Measurements from ENCODE around the gene PSMC3IP. TPM values are rescaled to one million over a fixed set of nuclear protein-coding genes. Genes with fewer than 3 reads are reported as not detected.
"Not testable (repeated sequence)": the region's sequence is repeated elsewhere in the genome, so short reads cannot be mapped to it uniquely, and the experiment has no call there.

Gene PSMC3IP, protein sequence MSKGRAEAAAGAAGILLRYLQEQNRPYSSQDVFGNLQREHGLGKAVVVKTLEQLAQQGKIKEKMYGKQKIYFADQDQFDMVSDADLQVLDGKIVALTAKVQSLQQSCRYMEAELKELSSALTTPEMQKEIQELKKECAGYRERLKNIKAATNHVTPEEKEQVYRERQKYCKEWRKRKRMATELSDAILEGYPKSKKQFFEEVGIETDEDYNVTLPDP
- 2.3 and 2.8 TPM in 2 replicates for total RNA-seq

- peak; percentile 80 to 94 for DNase-seq (ENCODE audit: low read depth in 2 of 2)
Measured at GRCh38 chr17:42577532-42578281, at the start of gene PSMC3IP. TSS of gene PSMC3IP (minus strand) at chr17:42577729. CDS start at chr17:42577686, 43 bp downstream.

DNA sequence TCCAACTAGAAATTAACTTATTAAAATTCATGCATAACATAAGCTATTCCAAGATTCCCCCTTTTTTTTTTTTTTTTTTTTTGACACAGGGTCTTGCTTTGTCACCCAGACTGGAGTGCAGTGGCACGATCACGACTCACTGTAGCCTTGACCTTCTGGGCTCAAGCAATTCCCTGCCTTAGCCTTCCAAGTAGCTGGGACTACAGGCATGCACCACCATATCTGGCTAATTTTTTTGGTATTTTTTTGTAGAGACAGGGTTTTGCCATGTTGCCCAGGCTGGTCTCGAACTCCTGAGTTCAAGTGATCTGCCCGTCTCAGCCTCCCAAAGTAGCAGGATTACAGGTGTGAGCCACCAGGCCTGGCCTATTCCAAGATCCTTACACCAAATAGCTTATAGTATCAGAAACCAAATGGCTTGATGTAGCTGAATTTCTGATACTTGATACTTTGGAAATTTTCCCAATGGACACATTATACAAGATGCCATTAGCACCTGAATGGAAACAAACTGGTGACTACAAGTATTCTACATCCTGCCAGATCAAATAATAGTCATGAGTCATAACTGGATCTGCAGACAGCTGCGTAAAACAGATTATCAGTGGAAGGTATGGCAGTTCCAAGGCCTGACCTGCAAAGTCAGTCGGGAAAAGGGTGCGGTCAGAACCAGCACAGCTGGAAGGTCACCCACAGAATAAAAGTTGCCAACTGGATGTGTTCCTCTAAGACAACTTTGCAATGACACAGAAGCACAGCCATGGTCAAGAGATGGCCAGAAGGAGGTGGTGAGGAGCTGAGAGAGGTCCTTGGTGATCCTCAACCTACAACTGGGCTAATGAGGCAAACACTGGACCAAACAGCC is 46.4 kb upstream of the PSMC3IP start:
- DNase-seq (ENCODE audit: low read depth in 2 of 2) = peak; percentile 56 to 78

GRCh38 chr17:42623271-42623670 is 45.7 kb upstream of the PSMC3IP start:
- no peak for DNase-seq (ENCODE audit: low read depth in 2 of 2)

DNA sequence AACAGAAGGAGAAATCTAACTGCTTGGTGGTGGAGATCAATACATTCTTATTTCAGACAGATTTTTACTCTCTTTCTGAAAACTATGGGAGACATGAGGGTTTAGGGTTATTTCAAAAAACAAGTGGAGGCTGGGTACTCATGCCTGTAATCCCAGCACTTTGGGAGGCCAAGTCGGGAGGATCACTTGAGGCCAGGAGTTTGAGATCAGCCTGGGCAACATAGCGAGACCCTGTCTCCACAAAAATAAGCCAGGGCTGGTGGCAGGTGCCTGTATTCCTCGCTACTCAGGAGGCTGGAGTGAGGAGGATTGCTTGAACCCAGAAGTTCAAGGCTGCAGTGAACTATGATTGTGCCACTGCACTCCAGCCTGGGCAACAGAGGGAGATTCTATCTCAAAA is 44.5 kb upstream of the PSMC3IP start:
- DNase-seq (ENCODE audit: low read depth in 2 of 2) = not testable (repeated sequence)

- peak in 1 of 2 donors; percentile 9 for DNase-seq (ENCODE audit: low read depth in 2 of 2)
Measured at GRCh38 chr17:42618442-42619150, 41.1 kb upstream of the PSMC3IP start.

DNA sequence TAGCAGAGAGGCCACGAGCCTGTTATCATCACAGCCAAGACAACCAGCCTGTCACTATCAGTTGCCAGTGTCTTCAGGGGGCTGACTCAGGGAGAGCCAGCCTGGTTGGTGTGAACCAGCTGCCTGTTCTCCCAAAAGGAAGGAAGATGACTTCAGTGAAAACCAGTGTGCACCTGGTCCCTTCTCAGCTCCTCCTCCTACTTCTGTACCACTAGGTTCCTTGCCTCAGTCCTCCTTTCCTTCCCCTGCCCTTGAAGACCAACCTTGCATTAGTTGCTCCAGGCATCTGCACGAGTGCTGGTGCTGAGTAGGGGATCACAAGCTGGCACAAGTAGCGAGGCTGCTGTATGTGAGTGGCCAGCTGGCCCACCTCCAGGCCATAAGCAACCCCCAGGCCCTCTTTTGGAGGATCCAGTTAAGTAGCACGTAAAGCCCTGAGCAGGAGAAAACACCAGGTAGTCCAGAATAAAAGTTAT is 40.5 kb upstream of the PSMC3IP start:
- no peak for DNase-seq (ENCODE audit: low read depth in 2 of 2)

- DNase-seq (ENCODE audit: low read depth in 2 of 2) = no peak
Measured at GRCh38 chr17:42613699-42614295, 36.3 kb upstream of the PSMC3IP start.

DNA sequence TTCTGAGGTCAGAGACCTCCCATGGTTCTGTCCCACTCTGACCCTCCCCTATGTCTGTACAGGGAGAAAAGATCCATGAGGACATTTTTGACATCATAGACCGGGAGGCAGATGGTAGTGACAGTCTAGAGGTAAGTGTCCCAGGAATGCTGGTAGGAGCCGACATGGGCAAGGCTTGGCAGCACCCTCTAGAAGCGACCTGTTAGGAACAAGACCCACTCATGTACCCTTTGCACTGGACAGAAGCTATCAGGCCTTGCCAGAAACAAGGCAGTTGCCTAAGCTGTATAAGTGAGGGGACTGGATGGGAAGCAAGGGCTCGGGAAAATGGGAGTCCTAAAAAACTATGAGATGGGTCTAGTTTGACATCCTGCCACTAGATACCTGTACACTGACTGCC is 34.5 kb upstream of the PSMC3IP start:
- no peak for DNase-seq (ENCODE audit: low read depth in 2 of 2)

GRCh38 chr17:42609814-42610801 is 32.6 kb upstream of the PSMC3IP start:
- DNase-seq (ENCODE audit: low read depth in 2 of 2) = peak in 1 of 2 donors; percentile 8

DNA sequence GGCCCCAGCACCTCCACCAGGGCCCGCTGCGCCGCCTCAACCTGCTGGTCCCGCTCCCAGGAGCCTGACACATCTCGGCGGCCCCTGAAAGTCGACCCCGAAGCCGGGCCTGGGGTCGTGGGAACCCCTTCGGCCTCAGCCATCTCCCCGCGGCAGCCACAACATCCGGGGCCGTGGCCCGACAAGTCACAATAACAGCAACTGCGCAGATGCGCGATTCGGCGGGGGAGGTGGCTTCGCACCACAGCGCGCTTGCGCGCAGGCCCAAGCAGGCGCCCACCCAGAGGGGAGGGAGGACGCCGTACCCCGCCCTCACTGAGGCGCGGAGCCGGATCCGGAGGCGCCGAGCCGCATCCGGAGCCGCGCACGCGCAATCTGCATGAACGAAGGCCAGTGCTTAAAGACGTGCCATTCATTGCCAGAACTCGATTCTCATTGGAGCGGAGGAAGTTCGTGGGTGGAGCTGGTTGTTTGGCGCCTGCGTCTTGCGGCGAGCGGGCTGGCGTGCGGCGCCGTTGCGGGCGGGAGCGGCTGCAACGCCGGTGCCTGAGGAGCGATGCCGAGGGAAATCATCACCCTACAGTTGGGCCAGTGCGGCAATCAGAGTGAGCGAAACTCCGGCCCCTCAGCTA is 31.8 kb upstream of the PSMC3IP start, which contains the start of the genes RETREG3 and TUBG1:
Gene RETREG3, minus strand, starts transcription at position 193 of the 632 bp plus-strand sequence. Its CDS starts 50 bp downstream, at position 143.
Gene TUBG1, plus strand, starts transcription at position 502 of the 632 bp plus-strand sequence. Its CDS starts 55 bp downstream, at position 557.
- DNase-seq (ENCODE audit: low read depth in 2 of 2) = peak; percentile 98 to 99

DNA sequence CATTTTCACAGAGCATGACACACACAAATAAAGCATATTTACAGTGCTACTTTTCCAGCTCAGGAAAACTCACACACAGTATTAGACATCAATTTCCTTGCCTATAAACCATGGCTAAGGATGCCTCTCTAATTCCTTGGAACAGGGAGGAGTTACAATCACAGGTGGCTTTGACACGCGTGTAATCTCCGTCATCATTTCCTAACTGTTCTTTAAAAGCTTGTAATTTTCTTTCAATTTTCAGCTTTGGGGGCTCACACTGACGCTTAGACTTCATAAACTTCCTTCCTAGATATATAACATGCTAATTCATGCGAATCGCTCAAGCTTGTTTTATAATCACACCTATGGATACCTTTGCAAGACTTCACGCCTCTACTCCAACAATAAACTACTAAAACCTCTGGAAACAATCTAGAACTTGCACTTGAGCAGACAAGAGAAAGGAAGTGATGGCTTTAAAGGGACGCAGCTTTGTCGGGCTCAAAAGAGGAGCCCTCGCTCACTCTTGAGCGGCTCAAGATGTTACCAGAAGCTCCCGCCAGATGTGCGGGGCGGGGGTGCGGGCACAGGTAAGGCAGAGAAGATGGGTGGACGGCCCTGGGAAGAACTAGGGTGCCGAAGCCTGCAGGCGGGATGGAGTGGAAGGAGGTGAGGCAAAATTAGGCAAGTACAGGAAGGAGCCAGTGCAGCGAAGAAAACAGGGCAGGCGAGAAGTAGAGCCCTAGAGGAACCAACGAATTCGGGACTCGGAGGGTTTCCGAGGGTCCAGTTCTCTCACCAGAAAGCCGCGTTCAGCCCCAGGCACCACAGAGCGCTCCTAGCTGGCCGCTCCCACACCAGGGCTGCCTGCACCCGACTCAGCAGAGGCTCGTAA is 31.0 kb upstream of the PSMC3IP start:
- DNase-seq (ENCODE audit: low read depth in 2 of 2) = peak in 1 of 2 donors; percentile 19

- DNase-seq (ENCODE audit: low read depth in 2 of 2) = no peak
Measured at GRCh38 chr17:42607769-42608168, 30.2 kb upstream of the PSMC3IP start.

GRCh38 chr17:42603318-42603717 is 25.8 kb upstream of the PSMC3IP start:
- no peak for DNase-seq (ENCODE audit: low read depth in 2 of 2)

GRCh38 chr17:42598905-42599304 is 21.4 kb upstream of the PSMC3IP start:
- DNase-seq (ENCODE audit: low read depth in 2 of 2) = no peak

GRCh38 chr17:42596386-42596785 is 18.9 kb upstream of the PSMC3IP start:
- DNase-seq (ENCODE audit: low read depth in 2 of 2) = no peak

DNA sequence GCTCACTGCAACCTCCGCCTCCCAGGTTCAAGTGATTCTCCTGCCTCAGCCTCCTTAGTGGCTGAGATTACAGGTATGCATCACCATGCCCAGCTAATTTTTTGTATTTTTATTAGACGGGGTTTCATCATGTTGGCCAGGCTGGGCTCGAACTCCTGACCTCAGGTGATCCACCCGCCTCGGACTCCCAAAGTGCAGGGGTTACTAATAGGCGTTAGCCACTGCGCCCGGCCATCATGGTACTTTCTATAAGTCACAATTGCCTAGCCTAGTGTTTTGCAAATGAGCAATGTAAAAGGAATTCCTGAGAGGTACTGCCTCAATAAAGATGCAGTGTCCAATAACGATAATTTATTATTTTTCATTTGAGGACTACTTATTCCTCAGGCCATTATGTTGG is 13.9 kb upstream of the PSMC3IP start:
- DNase-seq (ENCODE audit: low read depth in 2 of 2) = no peak

DNA sequence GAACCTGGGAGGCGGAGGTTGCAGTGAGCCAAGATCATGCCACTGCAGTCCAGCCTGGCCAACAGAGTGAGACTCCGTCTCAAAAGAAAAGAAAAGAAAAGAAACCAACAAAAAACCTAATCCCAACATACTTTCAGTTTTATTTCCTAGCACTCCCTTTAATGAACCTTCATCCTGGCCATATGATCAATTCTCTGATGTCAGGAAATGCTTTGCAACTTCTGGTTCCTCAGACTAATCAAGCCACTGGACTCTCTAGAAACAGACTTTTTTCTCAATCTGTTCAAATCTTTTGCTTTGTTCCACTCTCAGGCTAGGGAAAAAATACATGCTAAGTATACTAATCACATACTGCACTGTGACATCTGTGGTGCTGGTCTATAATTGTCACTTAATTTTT is 13.4 kb upstream of the PSMC3IP start:
- DNase-seq (ENCODE audit: low read depth in 2 of 2) = no peak

Measured in dermis microvascular lymphatic vessel endothelial cell (primary cell).